Measurements from ENCODE around the gene NKX1-2. TPM values are rescaled to one million over a fixed set of nuclear protein-coding genes. Genes with fewer than 3 reads are reported as not detected.
"Not testable (repeated sequence)": the region's sequence is repeated elsewhere in the genome, so short reads cannot be mapped to it uniquely, and the experiment has no call there.

The NKX1-2 gene
- total RNA-seq, 1 experiment from 2014 or later: not detected

DNA sequence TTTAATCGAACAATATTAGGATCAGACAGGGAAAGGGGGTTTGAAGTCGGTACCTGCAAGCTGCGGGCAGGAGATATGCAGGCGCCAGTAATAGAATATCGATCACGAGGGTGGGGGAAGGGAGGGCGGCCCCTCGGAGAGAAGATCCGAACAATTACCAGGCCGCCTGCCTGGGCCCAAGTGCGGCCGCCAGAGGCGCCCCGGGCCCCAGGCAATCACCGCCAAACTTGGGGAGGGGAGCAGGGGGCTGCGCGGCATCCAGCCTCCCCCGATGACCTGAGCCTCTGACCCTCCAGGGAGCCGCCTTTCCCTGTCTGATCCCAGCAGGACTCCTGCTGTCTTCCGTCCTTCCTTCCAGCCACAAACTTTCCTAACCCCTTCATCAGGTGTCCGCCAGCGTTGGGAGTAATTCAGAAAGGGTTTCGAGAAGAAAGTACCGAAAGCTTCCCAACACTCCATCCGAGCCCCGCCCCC lies 1.1 kb downstream of the NKX1-2 start:
- intact Hi-C loops (cut with micrococcal nuclease; ENCODE audit: unreplicated experiment): no loop called here
- POLR2A ChIA-PET (ENCODE audit: low non-redundant PET): no interaction called here
- no peak for DNase-seq (ENCODE audit: low spot score)
- H3K27me3 ChIP-seq (replicated peaks; ENCODE audit: insufficient read depth, low read depth, low read length, poor library complexity): peaks cover 94% of the 10 kb centered on the region
- H3K36me3 ChIP-seq (ENCODE audit: insufficient read depth, low read length, poor library complexity, severe bottlenecking): no peaks in the 10 kb centered on the region
- CTCF ChIA-PET: no interaction called here
- H3K4me3 ChIP-seq (ENCODE audit: low read depth, low read length, poor library complexity, severe bottlenecking): no peak overlapping the region
- BruUV-seq (replicated peaks): no TSS peak
- no peak overlapping the region for H3K27ac ChIP-seq (ENCODE audit: low read depth, low read length, poor library complexity, severe bottlenecking)
- no peaks in the 10 kb centered on the region for H3K9me3 ChIP-seq (ENCODE audit: low read depth, low read length, poor library complexity, severe bottlenecking)
- H3K4me1 ChIP-seq (ENCODE audit: insufficient read depth, low read length, poor library complexity, severe bottlenecking): peaks cover 9% of the 10 kb centered on the region
- TF ChIP-seq EZH2 (IDR thresholded peaks at IDR 0.05; ENCODE audit: borderline replicate concordance, low read depth, low read length, poor library complexity, severe bottlenecking): no peak
- TF ChIP-seq, protein P1, sequence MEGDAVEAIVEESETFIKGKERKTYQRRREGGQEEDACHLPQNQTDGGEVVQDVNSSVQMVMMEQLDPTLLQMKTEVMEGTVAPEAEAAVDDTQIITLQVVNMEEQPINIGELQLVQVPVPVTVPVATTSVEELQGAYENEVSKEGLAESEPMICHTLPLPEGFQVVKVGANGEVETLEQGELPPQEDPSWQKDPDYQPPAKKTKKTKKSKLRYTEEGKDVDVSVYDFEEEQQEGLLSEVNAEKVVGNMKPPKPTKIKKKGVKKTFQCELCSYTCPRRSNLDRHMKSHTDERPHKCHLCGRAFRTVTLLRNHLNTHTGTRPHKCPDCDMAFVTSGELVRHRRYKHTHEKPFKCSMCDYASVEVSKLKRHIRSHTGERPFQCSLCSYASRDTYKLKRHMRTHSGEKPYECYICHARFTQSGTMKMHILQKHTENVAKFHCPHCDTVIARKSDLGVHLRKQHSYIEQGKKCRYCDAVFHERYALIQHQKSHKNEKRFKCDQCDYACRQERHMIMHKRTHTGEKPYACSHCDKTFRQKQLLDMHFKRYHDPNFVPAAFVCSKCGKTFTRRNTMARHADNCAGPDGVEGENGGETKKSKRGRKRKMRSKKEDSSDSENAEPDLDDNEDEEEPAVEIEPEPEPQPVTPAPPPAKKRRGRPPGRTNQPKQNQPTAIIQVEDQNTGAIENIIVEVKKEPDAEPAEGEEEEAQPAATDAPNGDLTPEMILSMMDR (conservative IDR thresholded peaks at IDR 0.05; ENCODE audit: low read depth, low read length): no peak

DNA sequence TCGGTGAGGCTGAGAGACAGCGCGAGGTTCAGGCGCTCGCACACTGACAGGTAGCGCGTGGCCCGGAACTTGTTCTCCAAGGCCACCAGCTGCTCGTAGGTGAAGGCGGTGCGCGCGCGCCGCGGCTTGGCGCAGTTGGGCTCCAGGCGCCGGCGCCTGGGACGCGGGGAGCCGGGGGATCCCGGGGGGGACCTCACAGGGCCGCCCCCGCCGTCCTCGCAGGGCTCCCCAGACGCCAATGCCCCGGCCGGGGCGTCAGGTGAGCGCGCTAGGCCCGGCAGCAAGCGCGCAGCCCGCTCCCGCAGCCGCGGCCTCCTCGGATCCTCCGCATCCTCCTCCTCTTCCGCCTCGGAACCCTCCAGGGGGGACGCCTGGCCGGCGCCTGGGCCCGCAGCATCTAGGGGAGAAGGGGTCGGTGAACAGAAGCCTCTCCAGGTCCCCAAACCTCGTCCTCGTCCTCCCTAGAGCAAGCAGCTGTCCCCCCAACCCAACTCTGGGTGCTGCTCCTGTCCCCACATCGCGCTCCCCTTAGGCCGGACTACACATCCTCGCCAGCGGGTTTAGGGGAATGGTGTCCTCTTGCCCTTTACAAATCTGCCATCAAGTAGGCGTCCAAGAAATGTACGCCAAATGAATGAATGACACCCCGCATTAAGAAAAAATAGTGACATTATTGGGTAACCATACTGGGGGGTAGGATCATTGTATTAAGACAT lies 1.9 kb downstream of the NKX1-2 start:
- no TSS peak for BruUV-seq (replicated peaks)
- intact Hi-C loops (cut with micrococcal nuclease; ENCODE audit: unreplicated experiment): no loop called here
- no peaks in the 10 kb centered on the region for H3K36me3 ChIP-seq (ENCODE audit: insufficient read depth, low read length, poor library complexity, severe bottlenecking)
- no peak for DNase-seq (ENCODE audit: low spot score)
- H3K9me3 ChIP-seq (ENCODE audit: low read depth, low read length, poor library complexity, severe bottlenecking): no peaks in the 10 kb centered on the region
- CTCF ChIA-PET: no interaction called here
- peak; percentile 97 for TF ChIP-seq EZH2 (IDR thresholded peaks at IDR 0.05; ENCODE audit: borderline replicate concordance, low read depth, low read length, poor library complexity, severe bottlenecking)
- TF ChIP-seq, protein P1 (conservative IDR thresholded peaks at IDR 0.05; ENCODE audit: low read depth, low read length): no peak
- peak overlapping the region; percentile 19 for H3K4me3 ChIP-seq (ENCODE audit: low read depth, low read length, poor library complexity, severe bottlenecking)
- no peak overlapping the region for H3K27ac ChIP-seq (ENCODE audit: low read depth, low read length, poor library complexity, severe bottlenecking)
- POLR2A ChIA-PET (ENCODE audit: low non-redundant PET): no interaction called here
- peaks cover 94% of the 10 kb centered on the region for H3K27me3 ChIP-seq (replicated peaks; ENCODE audit: insufficient read depth, low read depth, low read length, poor library complexity)
- peaks cover 9% of the 10 kb centered on the region for H3K4me1 ChIP-seq (ENCODE audit: insufficient read depth, low read length, poor library complexity, severe bottlenecking)

DNA sequence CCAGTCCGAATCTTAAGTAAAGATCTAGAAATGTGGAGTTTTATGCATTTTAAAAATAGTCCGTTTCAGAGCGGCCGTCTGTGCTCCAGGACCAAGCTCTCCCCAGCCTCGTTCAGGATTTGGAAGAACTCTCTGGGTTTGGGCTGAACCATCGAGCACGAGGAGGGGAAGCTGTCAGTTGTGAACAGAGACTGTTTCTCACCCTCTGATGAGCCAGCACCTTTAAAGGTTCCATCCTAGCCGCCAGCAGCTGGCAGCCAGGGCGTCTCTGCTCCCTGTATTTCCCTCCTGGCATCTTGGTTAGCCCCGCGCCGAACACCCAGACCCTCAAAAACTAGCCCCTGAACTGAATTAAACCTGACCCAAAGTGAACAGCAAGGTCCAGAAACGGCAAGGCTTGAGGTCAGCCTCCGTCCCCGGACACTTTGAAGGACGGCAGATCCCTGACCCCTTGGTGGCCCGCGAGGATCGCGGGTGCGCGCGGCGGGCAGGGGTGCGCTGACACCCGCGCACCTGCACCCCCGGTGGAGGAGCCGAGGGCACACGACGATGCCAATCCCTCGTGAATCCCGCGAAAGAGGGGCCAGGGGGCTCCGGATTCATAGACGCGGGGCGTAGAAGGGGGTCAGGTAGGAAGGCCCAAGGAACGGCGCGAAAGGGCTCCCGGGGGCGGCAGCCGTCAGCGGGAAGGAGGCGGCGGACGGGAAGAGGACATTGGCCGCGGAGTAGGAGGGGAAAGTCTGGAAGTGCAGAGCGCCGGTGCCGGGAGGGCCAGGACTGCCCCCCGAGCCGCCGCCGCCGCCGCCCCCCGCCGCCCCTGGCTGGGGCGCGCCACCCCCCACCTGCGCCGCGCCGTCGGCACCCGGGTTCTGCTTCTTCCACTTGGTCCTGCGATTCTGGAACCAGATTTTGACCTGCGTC lies 2.7 kb downstream of the NKX1-2 start:
- ChIA-PET CTCF (no interaction called here), POLR2A (ENCODE audit: low non-redundant PET) (no interaction called here)
- TF ChIP-seq, protein P1 (conservative IDR thresholded peaks at IDR 0.05; ENCODE audit: low read depth, low read length): no peak
- TF ChIP-seq EZH2 (IDR thresholded peaks at IDR 0.05; ENCODE audit: borderline replicate concordance, low read depth, low read length, poor library complexity, severe bottlenecking): no peak
- Histone ChIP-seq H3K4me1 (ENCODE audit: insufficient read depth, low read length, poor library complexity, severe bottlenecking) (peaks cover 9% of the 10 kb centered on the region), H3K4me3 (ENCODE audit: low read depth, low read length, poor library complexity, severe bottlenecking) (peak overlapping the region; percentile 19), H3K27me3 (replicated peaks; ENCODE audit: insufficient read depth, low read depth, low read length, poor library complexity) (peaks cover 91% of the 10 kb centered on the region), H3K36me3 (ENCODE audit: insufficient read depth, low read length, poor library complexity, severe bottlenecking) (no peaks in the 10 kb centered on the region), H3K27ac (ENCODE audit: low read depth, low read length, poor library complexity, severe bottlenecking) (no peak overlapping the region), H3K9me3 (ENCODE audit: low read depth, low read length, poor library complexity, severe bottlenecking) (no peaks in the 10 kb centered on the region)
- DNase-seq (ENCODE audit: low spot score): no peak
- intact Hi-C loops (cut with micrococcal nuclease; ENCODE audit: unreplicated experiment): no loop called here
- BruUV-seq (replicated peaks): no TSS peak

DNA sequence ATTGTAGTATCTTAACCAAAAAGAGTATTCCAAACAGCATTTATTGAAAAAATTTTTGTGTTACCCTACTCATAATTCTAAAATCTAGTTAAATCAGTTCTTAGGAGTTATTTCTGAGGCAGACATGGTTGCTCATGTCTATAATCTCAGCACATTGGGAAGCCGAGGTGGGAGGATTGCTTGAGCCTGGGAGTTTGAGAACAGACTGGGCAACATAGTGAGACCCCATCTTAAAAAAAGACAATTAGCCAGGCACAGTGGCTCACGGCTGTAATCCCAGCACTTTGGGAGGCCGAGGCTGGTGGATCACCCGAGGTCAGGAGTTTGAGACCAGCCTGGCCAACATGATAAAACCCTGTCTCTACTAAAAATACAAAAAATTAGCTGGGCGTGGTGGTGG lies 8.1 kb downstream of the NKX1-2 start:
- peaks cover 41% of the 10 kb centered on the region for H3K27me3 ChIP-seq (replicated peaks; ENCODE audit: insufficient read depth, low read depth, low read length, poor library complexity)
- DNase-seq (ENCODE audit: low spot score); H3K36me3 ChIP-seq (ENCODE audit: insufficient read depth, low read length, poor library complexity, severe bottlenecking); H3K4me3 ChIP-seq (ENCODE audit: low read depth, low read length, poor library complexity, severe bottlenecking); BruUV-seq (replicated peaks); H3K27ac ChIP-seq (ENCODE audit: low read depth, low read length, poor library complexity, severe bottlenecking); CTCF ChIA-PET; POLR2A ChIA-PET (ENCODE audit: low non-redundant PET); intact Hi-C loops (cut with micrococcal nuclease; ENCODE audit: unreplicated experiment); H3K4me1 ChIP-seq (ENCODE audit: insufficient read depth, low read length, poor library complexity, severe bottlenecking); H3K9me3 ChIP-seq (ENCODE audit: low read depth, low read length, poor library complexity, severe bottlenecking): not testable (repeated sequence)
